Muscle of back (tissue), 13 donors: Measurements from ENCODE around the gene VMO1. TPM values are rescaled to one million over a fixed set of nuclear protein-coding genes. Genes with fewer than 3 reads are reported as not detected.
"Not testable (repeated sequence)": the region's sequence is repeated elsewhere in the genome, so short reads cannot be mapped to it uniquely, and the experiment has no call there.

Source experiments
- DNase-seq, 3 donors: peaks; one replicate each; pipeline versions ENCODE4 v3.0.0 to v3.0.0-alpha.2; 2013
- long read RNA-seq, 9 donors: transcript quantifications; one replicate each; lab custom pipeline, GENCODE V29; 2026
- polyA plus RNA-seq, 10 donors: library from polyadenylated mRNA; unstranded; fragments of 120-200 nt; gene quantifications; one replicate each; pipeline ENCODE4 v1.2.1, GENCODE V29; 2013; ENCODE audit not compliant: insufficient read length in 10 of 10

VMO1 gene
- 1 to 10 TPM; 3.9 to 8.3 (median 5.8) TPM for polyA plus RNA-seq
- long read RNA-seq, donor 1, partial matches to known transcripts = 0 of 6 reads
- long read RNA-seq, donor 1, other reads (novel, unspliced or antisense) = 0 of 6 reads
- long read RNA-seq, donor 2, partial matches to known transcripts = 0 of 7 reads
- long read RNA-seq, donor 2, other reads (novel, unspliced or antisense) = 0 of 7 reads
- long read RNA-seq, donor 3 = 0 reads
- long read RNA-seq, donor 4, transcript VMO1-201 (3 exons, 766 nt) = major isoform, 5 of 7 reads
- long read RNA-seq, donor 4, partial matches to known transcripts = 0 of 7 reads
- long read RNA-seq, donor 4, other reads (novel, unspliced or antisense) = 0 of 7 reads
- long read RNA-seq, donor 5, partial matches to known transcripts = 0 of 6 reads
- long read RNA-seq, donor 5, other reads (novel, unspliced or antisense) = 0 of 6 reads
- long read RNA-seq, donor 6, partial matches to known transcripts = 10 of 17 reads
- long read RNA-seq, donor 6, other reads (novel, unspliced or antisense) = 0 of 17 reads
- long read RNA-seq, donor 7, partial matches to known transcripts = 0 of 2 reads
- long read RNA-seq, donor 7, other reads (novel, unspliced or antisense) = 0 of 2 reads
- long read RNA-seq, donor 8, partial matches to known transcripts = 0 of 2 reads
- long read RNA-seq, donor 8, other reads (novel, unspliced or antisense) = 0 of 2 reads
- long read RNA-seq, donor 9, partial matches to known transcripts = 0 of 2 reads
- long read RNA-seq, donor 9, other reads (novel, unspliced or antisense) = 0 of 2 reads

GRCh38 chr17:4786106-4786511 lies at the start of gene VMO1:
Gene VMO1, minus strand, starts transcription at chr17:4786364. Its CDS starts 12 bp downstream, at chr17:4786352.
- DNase-seq = peak in 1 of 3 donors; percentile 64

- no peak for DNase-seq
Observed at GRCh38 chr17:4834681-4835020, 48.5 kb upstream of the VMO1 start.

- DNase-seq = peak; percentile 22 to 79 (median 48)
Observed at GRCh38 chr17:4833941-4834680, 47.9 kb upstream of the VMO1 start.

- DNase-seq = peak; percentile 96 to 99 (median 98)
Observed at GRCh38 chr17:4833178-4833940, 47.2 kb upstream of the VMO1 start, which contains the start of gene MINK1. Gene MINK1, plus strand, starts transcription at chr17:4833340. Its CDS starts 244 bp downstream, at chr17:4833584.

- DNase-seq = not testable (repeated sequence)
Observed at GRCh38 chr17:4832829-4833177, 46.6 kb upstream of the VMO1 start.

- DNase-seq = no peak
Observed at GRCh38 chr17:4827399-4827798, 41.2 kb upstream of the VMO1 start.

GRCh38 chr17:4823373-4824089 lies 37.4 kb upstream of the VMO1 start:
- no peak for DNase-seq

- no peak for DNase-seq
Observed at GRCh38 chr17:4822835-4823234, 36.7 kb upstream of the VMO1 start.

- DNase-seq = no peak
Observed at GRCh38 chr17:4818276-4818675, 32.1 kb upstream of the VMO1 start.

GRCh38 chr17:4816826-4817225 lies 30.7 kb upstream of the VMO1 start:
- no peak for DNase-seq

GRCh38 chr17:4815043-4815675 lies 29.0 kb upstream of the VMO1 start:
- DNase-seq = no peak

- no peak for DNase-seq
Observed at GRCh38 chr17:4812690-4813089, 26.5 kb upstream of the VMO1 start.

- no peak for DNase-seq
Observed at GRCh38 chr17:4811471-4811870, 25.3 kb upstream of the VMO1 start.

- peak in 1 of 3 donors; percentile 29 for DNase-seq
Observed at GRCh38 chr17:4810696-4811290, 24.6 kb upstream of the VMO1 start.

GRCh38 chr17:4808378-4808767 lies 22.2 kb upstream of the VMO1 start:
- DNase-seq = peak in 2 of 3 donors; percentile 35 to 57

GRCh38 chr17:4807605-4808377 lies 21.6 kb upstream of the VMO1 start:
- peak in 1 of 3 donors; percentile 44 for DNase-seq

- DNase-seq = peak; percentile 85 to 92 (median 88)
Observed at GRCh38 chr17:4806777-4807604, 20.8 kb upstream of the VMO1 start, which contains the start of gene PLD2. Gene PLD2, plus strand, starts transcription at chr17:4807152. Its CDS starts 621 bp downstream, at chr17:4807773.

- DNase-seq = peak in 1 of 3 donors; percentile 39
Observed at GRCh38 chr17:4806456-4806776, 20.3 kb upstream of the VMO1 start.
